ENCODE measurements around the gene EID1. TPM values are rescaled to one million over a fixed set of nuclear protein-coding genes. Genes with fewer than 3 reads are reported as not detected.
A peak's percentile ranks its signal among the peaks of the same experiment; 100 is the strongest.

EID1 gene
- total and polyA plus RNA-seq, 12 donors = 129 to 255 (median 220) TPM

GRCh38 chr15:48890375-48890972, 12.5 kb downstream of the EID1 start:
- WGBS, 2 donors = 83 to 84% methylated on average over 10 of the region's 10 CpGs
- Histone ChIP-seq H3K4me3 (no peak overlapping the region), H3K9me3 (no peaks in the 10 kb centered on the region), H3K36me3 (no peaks in the 10 kb centered on the region), H3K27ac (no peak overlapping the region), H3K27me3 (no peaks in the 10 kb centered on the region), H3K4me1 (peaks cover 0 to 7% (median 0%) of the 10 kb centered on the region in 9 donors)
- TF ChIP-seq CTCF (IDR thresholded peaks at IDR 0.05) = no peak
- DNase-seq (no peak), ATAC-seq (no peak)
- intact Hi-C loops (cut with DNase I) = no loop called here

GRCh38 chr15:48891232-48891765, 13.4 kb downstream of the EID1 start:
- TF ChIP-seq CTCF (IDR thresholded peaks at IDR 0.05) = no peak
- Histone ChIP-seq H3K9me3 (no peaks in the 10 kb centered on the region), H3K27ac (no peak overlapping the region), H3K27me3 (no peaks in the 10 kb centered on the region), H3K36me3 (no peaks in the 10 kb centered on the region), H3K4me3 (no peak overlapping the region), H3K4me1 (peaks cover 0 to 7% (median 0%) of the 10 kb centered on the region in 9 donors)
- intact Hi-C loops (cut with DNase I) = no loop called here
- DNase-seq (no peak), ATAC-seq (no peak)
- 79 to 87% methylated on average over 6 of the region's 6 CpGs for WGBS, 2 donors

GRCh38 chr15:48893311-48893710, 15.4 kb downstream of the EID1 start:
- Histone ChIP-seq H3K36me3 (no peaks in the 10 kb centered on the region), H3K4me1 (peaks cover 0 to 7% (median 0%) of the 10 kb centered on the region in 9 donors), H3K27me3 (no peaks in the 10 kb centered on the region), H3K27ac (no peak overlapping the region), H3K9me3 (no peaks in the 10 kb centered on the region), H3K4me3 (no peak overlapping the region)
- intact Hi-C loops (cut with DNase I) = no loop called here
- 68 to 75% methylated on average over 3 of the region's 3 CpGs for WGBS, 2 donors
- no peak for TF ChIP-seq CTCF (IDR thresholded peaks at IDR 0.05)
- DNase-seq (no peak), ATAC-seq (no peak)

DNA sequence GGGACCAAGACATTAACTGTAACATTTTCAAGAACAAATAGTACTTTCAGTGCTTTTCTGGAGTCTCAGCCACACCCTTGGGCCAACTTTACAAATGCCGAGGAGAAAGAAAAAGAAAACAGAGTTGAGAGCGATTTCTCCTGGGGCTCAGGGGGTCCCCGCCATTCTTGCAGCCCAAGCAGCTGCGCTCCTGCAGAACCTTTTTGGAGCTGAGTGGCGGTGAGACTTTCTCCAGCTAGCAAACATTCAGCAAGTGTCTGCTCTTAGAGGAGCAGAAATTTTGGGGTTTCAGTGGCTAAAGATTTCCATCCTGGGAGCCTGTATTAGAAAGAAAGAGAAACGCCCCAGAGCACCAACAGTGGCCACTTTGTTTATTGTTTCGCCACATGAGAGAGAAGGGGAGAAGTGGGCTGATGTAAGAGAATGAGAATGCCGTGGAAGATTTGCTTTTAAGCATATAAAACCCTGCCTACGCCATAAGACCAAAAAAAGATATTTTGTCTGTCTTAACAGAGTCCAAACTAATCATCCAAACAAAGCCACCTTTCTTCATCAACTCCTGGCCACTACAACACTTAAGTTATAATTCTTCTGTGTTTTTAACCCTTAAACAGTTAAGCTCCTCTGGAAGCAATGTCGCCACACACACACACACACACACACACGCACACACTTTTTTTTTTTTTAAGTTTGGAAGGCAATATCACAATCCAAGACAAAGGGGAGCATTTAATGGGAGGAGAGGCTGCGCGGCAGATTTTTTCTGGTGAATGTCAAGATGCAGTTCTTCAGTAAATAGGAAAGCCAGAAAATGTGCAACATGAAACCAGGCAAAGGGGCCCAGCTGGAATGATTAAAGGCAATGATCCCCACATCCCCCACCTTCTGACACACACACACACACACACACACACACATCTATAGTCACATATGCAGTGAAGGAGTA, 19.2 kb downstream of the EID1 start:
- ATAC-seq = peak in 7 of 8 donors; percentile 48 to 82 (median 61)
- DNase-seq = no peak
- intact Hi-C loops (cut with DNase I) = no loop called here
- TF ChIP-seq CTCF (IDR thresholded peaks at IDR 0.05) = no peak
- H3K27ac ChIP-seq = peak overlapping the region in 9 of 10 donors; percentile 36 to 72 (median 66)
- no peaks in the 10 kb centered on the region for H3K36me3 ChIP-seq
- no peaks in the 10 kb centered on the region for H3K4me1 ChIP-seq
- no peaks in the 10 kb centered on the region for H3K9me3 ChIP-seq
- peak overlapping the region in 7 of 10 donors; percentile 10 to 35 (median 32) for H3K4me3 ChIP-seq
- 49 to 53% methylated on average over 13 of the region's 13 CpGs for WGBS, 2 donors
- no peaks in the 10 kb centered on the region for H3K27me3 ChIP-seq
